GM12878 (cell line): Measurements from ENCODE around the gene SUFU. TPM values are rescaled to one million over a fixed set of nuclear protein-coding genes. Genes with fewer than 3 reads are reported as not detected.

Source experiments
- ATAC-seq: fragments of 200-7000 bp; cut with Tn5 transposase; 3 replicates; pipeline ENCODE4 v1.9.1; 2020; ENCODE audit warnings: mild to moderate bottlenecking, moderate library complexity
- BruUV-seq: library from RNA; stranded (reverse); fragments of 400-500 nt; replicated peaks from 2 replicates; lab custom pipeline; 2021; lab: Mats Ljungman, UMichigan
- CTCF ChIA-PET: fragments of 300-600 bp; sonication (Branson Sonifier 250); formaldehyde crosslinking; extraction: SDS; loops from one replicate; lab custom pipeline; 2021; ENCODE audit warnings: inconsistent platforms; lab: Yijun Ruan, JAX
- POLR2A ChIA-PET: fragments of 350-600 bp; formaldehyde crosslinking; extraction: SDS; loops from one replicate; lab custom pipeline; 2021; ENCODE audit warnings: inconsistent platforms; lab: Charles Lee
- RAD21 ChIA-PET: fragments of 300-600 bp; sonication (Branson Sonifier 250); formaldehyde crosslinking; loops from one replicate; lab custom pipeline; 2023; ENCODE audit warnings: antibody characterized with exemption; ENCODE audit not compliant: unreplicated experiment; lab: Charles Lee
- SMC1A ChIA-PET: fragments of 300-600 bp; sonication (Branson Sonifier 250); formaldehyde crosslinking; loops from one replicate; lab custom pipeline; 2023; ENCODE audit not compliant: unreplicated experiment, uncharacterized antibody; lab: Charles Lee
- DNase-seq: peaks from one replicate; pipeline ENCODE4 v3.0.0-alpha.2; 2011; ENCODE audit warnings: low read depth, low spot score
- FAIRE-seq: peaks from 3 replicates; lab custom pipeline; 2011; peaks lifted over from hg19 to GRCh38; lab: Jason Lieb, UNC
- H2AFZ ChIP-seq: 2 replicates; pipeline ENCODE4 v1.6.0; 2011; ENCODE audit warnings: low read depth, low read length, control low read depth; ENCODE audit not compliant: control insufficient read depth
- H3K27ac ChIP-seq: 2 replicates; pipeline ENCODE4 v1.5.1; 2011; ENCODE audit warnings: control low read depth; ENCODE audit not compliant: control insufficient read depth, insufficient read depth
- H3K27me3 ChIP-seq, 2 experiments: replicated peaks in 1 of 2; 2 replicates each; pipeline versions ENCODE4 v1.6.0 to v1.6.1; 2011; ENCODE audit warnings: low read length in 1 of 2; ENCODE audit not compliant: control insufficient read depth in 2 of 2, insufficient read depth in 2 of 2
- H3K36me3 ChIP-seq, 2 experiments: 2 replicates each; pipeline ENCODE4 v1.5.1; 2011; ENCODE audit warnings: low read length in 1 of 2; ENCODE audit not compliant: control insufficient read depth in 2 of 2, insufficient read depth in 2 of 2
- H3K4me1 ChIP-seq: 2 replicates; pipeline ENCODE4 v1.6.1; 2011; ENCODE audit warnings: mild to moderate bottlenecking, low read length, moderate library complexity, mixed read lengths; ENCODE audit not compliant: control insufficient read depth, insufficient read depth
- H3K4me2 ChIP-seq: 2 replicates; pipeline ENCODE4 v1.6.0; 2011; ENCODE audit warnings: control low read depth; ENCODE audit not compliant: control insufficient read depth, insufficient read depth
- H3K4me3 ChIP-seq: fragments of 200-600 bp; sonication (generic); 2 replicates; pipeline ENCODE4 v1.5.1; 2016
- H3K79me2 ChIP-seq: 2 replicates; pipeline ENCODE4 v1.6.0; 2011; ENCODE audit warnings: low read length; ENCODE audit not compliant: control insufficient read depth, insufficient read depth
- H3K9ac ChIP-seq: 2 replicates; pipeline ENCODE4 v1.8.0; 2011; ENCODE audit warnings: low read length, control low read depth, mixed read lengths; ENCODE audit not compliant: control insufficient read depth, insufficient read depth
- H3K9me3 ChIP-seq: replicated peaks from 3 replicates; pipeline ENCODE4 v1.5.1; 2011; ENCODE audit warnings: mild to moderate bottlenecking, low read length; ENCODE audit not compliant: control insufficient read depth, insufficient read depth
- H4K20me1 ChIP-seq: 2 replicates; pipeline ENCODE4 v1.6.0; 2011; ENCODE audit not compliant: control insufficient read depth, insufficient read depth
- ATF7 ChIP-seq: fragments of 450-650 bp; IDR thresholded peaks from 2 replicates; pipeline ENCODE4 v1.6.1; 2016; ENCODE audit warnings: low read depth, mild to moderate bottlenecking
- FOXM1 ChIP-seq: IDR thresholded peaks from 2 replicates; pipeline ENCODE4 v1.6.1; 2012; ENCODE audit warnings: low read depth, mild to moderate bottlenecking, inconsistent platforms, low read length, moderate library complexity
- NFYA ChIP-seq: IDR thresholded peaks from 2 replicates; pipeline ENCODE4 v1.6.1; 2011; ENCODE audit warnings: low read depth, mild to moderate bottlenecking, low read length, improper control_type of control experiment, borderline replicate concordance
- NR2C1 ChIP-seq: fragments of 450-650 bp; IDR thresholded peaks from 2 replicates; pipeline ENCODE4 v1.6.1; 2017; ENCODE audit warnings: antibody characterized with exemption, mild to moderate bottlenecking, moderate library complexity
- POU2F2 ChIP-seq: IDR thresholded peaks from 3 replicates; pipeline ENCODE4 v1.6.1; 2011; ENCODE audit warnings: low read depth, mild to moderate bottlenecking, low read length, borderline replicate concordance
- SKIL ChIP-seq: fragments of 450-650 bp; IDR thresholded peaks from 2 replicates; pipeline ENCODE4 v1.6.1; 2017; ENCODE audit warnings: mild to moderate bottlenecking, low read depth, inconsistent platforms; ENCODE audit not compliant: poor library complexity, severe bottlenecking
- USF1 ChIP-seq: IDR thresholded peaks from 2 replicates; pipeline ENCODE4 v1.6.1; 2011; ENCODE audit warnings: borderline replicate concordance, low read depth, mild to moderate bottlenecking, moderate library complexity, mixed read lengths, low read length; ENCODE audit not compliant: insufficient read depth; ENCODE audit errors: extremely low read length
- ZBTB11 ChIP-seq: fragments of 450-650 bp; formaldehyde crosslinking; IDR thresholded peaks from 2 replicates; pipeline ENCODE4 v1.5.0; 2022; ENCODE audit warnings: mild to moderate bottlenecking, missing genetic modification characterization
- ZNF622 ChIP-seq: fragments of 450-650 bp; IDR thresholded peaks from 2 replicates; pipeline ENCODE4 v1.6.1; 2017; ENCODE audit warnings: mild to moderate bottlenecking, inconsistent platforms
- WGBS: methylation state at CpG from one replicate; pipeline ENCODE4 v1.1.6; 2016; ENCODE audit warnings: low lambda C conversion rate; ENCODE audit not compliant: insufficient replicate concordance, insufficient coverage; ENCODE audit errors: missing lambda C conversion rate; 5-methylcytosine and 5-hydroxymethylcytosine counted together
- in situ Hi-C: fragments of 300-500 bp; cut with MboI; formaldehyde crosslinking; loops from 9 replicates; pipeline ENCODE4 v1.14.3; 2018; ENCODE audit warnings: mixed read lengths
- intact Hi-C: fragments of 100-400 bp; cut with micrococcal nuclease; formaldehyde crosslinking; loops from one replicate; pipeline ENCODE4 v1.14.2; 2022; ENCODE audit not compliant: unreplicated experiment
- polyA plus RNA-seq, 11 experiments: library from polyadenylated mRNA; depleted of rRNA in 4 of 11; unstranded in 6 of 11; stranded (reverse) in 5 of 11; fragments of >200 nt; fragmentation: Nextera tagmentation in 4 of 11; fragmentation: Illumina TruSeq in 1 of 11; extraction: Ambion mirVana in 4 of 11; extraction: Trizol in 1 of 11; gene quantifications; 1 replicate in 1 of 11; 2 replicates in 10 of 11; pipeline versions ENCODE4 v1.2.1 to v1.2.3, GENCODE V29; 2011 to 2016; ENCODE audit warnings: inconsistent platforms in 2 of 11, missing spikeins in 2 of 11, low read depth in 1 of 11
- total RNA-seq, 4 experiments: library from RNA; depleted of rRNA in 3 of 4; stranded (reverse); fragments of >200 nt in 3 of 4; fragmentation: Illumina TruSeq in 1 of 4; extraction: Trizol in 1 of 4; gene quantifications; 2 replicates each; pipeline versions ENCODE4 v1.2.1 to v1.2.3, GENCODE V29; 2013 to 2021
- TF ChIP-seq, protein P1 (sequence below): IDR thresholded peaks from 2 replicates; pipeline ENCODE4 v1.6.1; 2011; ENCODE audit warnings: low read depth, low read length, improper control_type of control experiment, borderline replicate concordance
- TF ChIP-seq, protein P2 (sequence below): IDR thresholded peaks from 2 replicates; pipeline ENCODE4 v1.6.1; 2011; ENCODE audit warnings: mild to moderate bottlenecking, low read depth, low read length, moderate library complexity; ENCODE audit not compliant: insufficient replicate concordance
- TF ChIP-seq, protein P3 (sequence below): fragments of 450-650 bp; IDR thresholded peaks from 2 replicates; pipeline ENCODE4 v1.6.1; 2018; ENCODE audit warnings: borderline replicate concordance, mild to moderate bottlenecking; ENCODE audit not compliant: partially characterized antibody

SUFU gene
- total and polyA plus RNA-seq, 10 of the 15 experiments (the other 5 are each of a cell fraction or from before 2014, with no cell fraction given) = 0.68 to 7.7 (median 2.4) TPM

- H3K36me3 ChIP-seq = peaks cover 36 to 66% of the 10 kb centered on the region in 2 experiments
- ChIA-PET CTCF (interaction anchor here (1.2 kb wide), 1 partner anchor 100 kb away, joined by 6 read pairs; no protein-coding TSS in a partner anchor), SMC1A (interaction anchor here (1.7 kb wide), 1 partner anchor 253 kb away, joined by 6 read pairs; no protein-coding TSS in a partner anchor), RAD21 (no interaction called here), POLR2A (no interaction called here)
- no peak for DNase-seq
- no peak overlapping the region for H2AFZ ChIP-seq
- no peak overlapping the region for H3K9ac ChIP-seq
- intact Hi-C loops = no loop called here
- H3K27ac ChIP-seq = no peak overlapping the region
- ATAC-seq = no peak
- BruUV-seq = no TSS peak
- FAIRE-seq = no peak
- WGBS = 98% methylated on average over 13 of the region's 13 CpGs
- H4K20me1 ChIP-seq = no peaks in the 10 kb centered on the region; the same call in 1 of the 2 replicates
- no peak overlapping the region for H3K4me2 ChIP-seq
- in situ Hi-C loops = no loop called here
- no peaks in the 10 kb centered on the region for H3K27me3 ChIP-seq
- no peak overlapping the region for H3K4me3 ChIP-seq
- H3K4me1 ChIP-seq = no peaks in the 10 kb centered on the region
- no peaks in the 10 kb centered on the region for H3K9me3 ChIP-seq
- no peaks in the 10 kb centered on the region for H3K79me2 ChIP-seq
- TF ChIP-seq, protein P1, sequence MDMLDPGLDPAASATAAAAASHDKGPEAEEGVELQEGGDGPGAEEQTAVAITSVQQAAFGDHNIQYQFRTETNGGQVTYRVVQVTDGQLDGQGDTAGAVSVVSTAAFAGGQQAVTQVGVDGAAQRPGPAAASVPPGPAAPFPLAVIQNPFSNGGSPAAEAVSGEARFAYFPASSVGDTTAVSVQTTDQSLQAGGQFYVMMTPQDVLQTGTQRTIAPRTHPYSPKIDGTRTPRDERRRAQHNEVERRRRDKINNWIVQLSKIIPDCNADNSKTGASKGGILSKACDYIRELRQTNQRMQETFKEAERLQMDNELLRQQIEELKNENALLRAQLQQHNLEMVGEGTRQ = no peak
- TF ChIP-seq NR2C1 = no peak
- no peak for TF ChIP-seq NFYA
- TF ChIP-seq, protein P2, sequence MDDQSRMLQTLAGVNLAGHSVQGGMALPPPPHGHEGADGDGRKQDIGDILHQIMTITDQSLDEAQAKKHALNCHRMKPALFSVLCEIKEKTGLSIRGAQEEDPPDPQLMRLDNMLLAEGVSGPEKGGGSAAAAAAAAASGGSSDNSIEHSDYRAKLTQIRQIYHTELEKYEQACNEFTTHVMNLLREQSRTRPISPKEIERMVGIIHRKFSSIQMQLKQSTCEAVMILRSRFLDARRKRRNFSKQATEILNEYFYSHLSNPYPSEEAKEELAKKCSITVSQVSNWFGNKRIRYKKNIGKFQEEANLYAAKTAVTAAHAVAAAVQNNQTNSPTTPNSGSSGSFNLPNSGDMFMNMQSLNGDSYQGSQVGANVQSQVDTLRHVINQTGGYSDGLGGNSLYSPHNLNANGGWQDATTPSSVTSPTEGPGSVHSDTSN = no peak
- no peak for TF ChIP-seq FOXM1
- TF ChIP-seq ZBTB11 (CRISPR knock-in tag) = no peak
- TF ChIP-seq, protein P3, sequence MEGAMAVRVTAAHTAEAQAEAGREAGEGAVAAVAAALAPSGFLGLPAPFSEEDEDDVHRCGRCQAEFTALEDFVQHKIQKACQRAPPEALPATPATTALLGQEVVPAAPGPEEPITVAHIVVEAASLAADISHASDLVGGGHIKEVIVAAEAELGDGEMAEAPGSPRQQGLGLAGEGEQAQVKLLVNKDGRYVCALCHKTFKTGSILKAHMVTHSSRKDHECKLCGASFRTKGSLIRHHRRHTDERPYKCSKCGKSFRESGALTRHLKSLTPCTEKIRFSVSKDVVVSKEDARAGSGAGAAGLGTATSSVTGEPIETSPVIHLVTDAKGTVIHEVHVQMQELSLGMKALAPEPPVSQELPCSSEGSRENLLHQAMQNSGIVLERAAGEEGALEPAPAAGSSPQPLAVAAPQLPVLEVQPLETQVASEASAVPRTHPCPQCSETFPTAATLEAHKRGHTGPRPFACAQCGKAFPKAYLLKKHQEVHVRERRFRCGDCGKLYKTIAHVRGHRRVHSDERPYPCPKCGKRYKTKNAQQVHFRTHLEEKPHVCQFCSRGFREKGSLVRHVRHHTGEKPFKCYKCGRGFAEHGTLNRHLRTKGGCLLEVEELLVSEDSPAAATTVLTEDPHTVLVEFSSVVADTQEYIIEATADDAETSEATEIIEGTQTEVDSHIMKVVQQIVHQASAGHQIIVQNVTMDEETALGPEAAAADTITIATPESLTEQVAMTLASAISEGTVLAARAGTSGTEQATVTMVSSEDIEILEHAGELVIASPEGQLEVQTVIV = no peak
- TF ChIP-seq SKIL = no peak
- TF ChIP-seq ZNF622 = no peak
- no peak for TF ChIP-seq ATF7
- TF ChIP-seq POU2F2 = no peak
- no peak for TF ChIP-seq USF1
These were observed 19.8 kb upstream of the SUFU start for GRCh38 chr10:102484021-102484420.
